GM19452 (cell line): ENCODE results near the gene CEACAM7.

Experiments used
- ATAC-seq: cut with Tn5 transposase; IDR thresholded peaks from one replicate; pipeline ENCODE4 v1.9.1; 2021; ENCODE audit not compliant: unreplicated experiment

CEACAM7 gene

GRCh38 chr19:41700381-41701195, 12.5 kb upstream of the CEACAM7 start:
- ATAC-seq, result no peak

- no peak for ATAC-seq
Measured at GRCh38 chr19:41699968-41700323, 11.9 kb upstream of the CEACAM7 start.

GRCh38 chr19:41699231-41699967, 11.3 kb upstream of the CEACAM7 start:
- no peak for ATAC-seq

- ATAC-seq, result no peak
Measured at GRCh38 chr19:41698746-41699230, 10.7 kb upstream of the CEACAM7 start.

- ATAC-seq, result no peak
Measured at GRCh38 chr19:41697198-41697855, 9.3 kb upstream of the CEACAM7 start.

GRCh38 chr19:41696402-41697197, 8.5 kb upstream of the CEACAM7 start:
- no peak for ATAC-seq

- ATAC-seq, result no peak
Measured at GRCh38 chr19:41695745-41696144, 7.7 kb upstream of the CEACAM7 start.

GRCh38 chr19:41694831-41695635, 7.0 kb upstream of the CEACAM7 start:
- ATAC-seq, result no peak

- no peak for ATAC-seq
Measured at GRCh38 chr19:41694196-41694595, 6.1 kb upstream of the CEACAM7 start.

GRCh38 chr19:41691268-41691970, 3.3 kb upstream of the CEACAM7 start:
- ATAC-seq, result no peak

GRCh38 chr19:41690801-41691065, 2.7 kb upstream of the CEACAM7 start:
- no peak for ATAC-seq

- ATAC-seq, result no peak
Measured at GRCh38 chr19:41689993-41690800, 2.1 kb upstream of the CEACAM7 start.

- ATAC-seq, result no peak
Measured at GRCh38 chr19:41688687-41689086, 617 bp upstream of the CEACAM7 start.

- no peak for ATAC-seq
Measured at GRCh38 chr19:41687419-41687818, 651 bp downstream of the CEACAM7 start.

GRCh38 chr19:41682437-41682836, 5.6 kb downstream of the CEACAM7 start:
- ATAC-seq, result no peak

- no peak for ATAC-seq
Measured at GRCh38 chr19:41671486-41671885, 16.6 kb downstream of the CEACAM7 start.

GRCh38 chr19:41670755-41671154, 17.3 kb downstream of the CEACAM7 start:
- no peak for ATAC-seq

GRCh38 chr19:41668315-41668714, 19.8 kb downstream of the CEACAM7 start:
- ATAC-seq, result no peak

- ATAC-seq, result no peak
Measured at GRCh38 chr19:41666075-41666474, 22.0 kb downstream of the CEACAM7 start.
